ENCODE measurements around the gene CPNE6. TPM values are rescaled to one million over a fixed set of nuclear protein-coding genes. Genes with fewer than 3 reads are reported as not detected.

The CPNE6 gene
- total RNA-seq, 2 donors from 2014 or later: 0.24 TPM; not detected in 1

DNA sequence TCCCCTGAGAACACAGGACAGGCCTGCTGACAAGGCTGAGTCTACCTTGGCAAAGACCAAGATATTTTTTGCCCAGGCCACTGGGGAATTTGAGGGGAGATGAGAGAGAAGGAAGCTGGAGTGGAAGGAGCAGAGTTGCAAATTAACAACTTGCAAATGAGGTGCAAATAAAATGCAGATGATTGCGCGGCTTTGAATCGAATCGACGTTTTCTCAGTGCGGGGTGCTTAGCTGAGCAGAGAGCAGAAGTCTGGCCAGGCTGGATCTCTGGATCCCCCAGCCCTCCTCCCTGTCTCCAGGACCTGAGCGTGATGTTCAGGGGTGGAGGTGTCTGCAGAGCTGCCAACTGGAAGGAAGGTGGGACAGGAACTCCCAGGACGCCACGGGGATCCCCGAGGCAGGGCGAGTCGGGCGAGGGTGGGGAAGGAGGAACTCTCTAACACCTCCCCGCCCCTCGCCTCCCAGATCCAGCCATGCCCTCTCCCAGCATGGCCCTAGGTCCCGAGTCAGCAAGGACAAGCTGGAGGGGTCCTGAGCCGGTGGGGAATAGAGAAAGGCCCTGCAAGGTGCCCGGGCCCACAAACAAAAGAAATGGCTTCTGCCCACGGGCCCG lies 20.1 kb upstream of the CPNE6 start:
- Histone ChIP-seq H3K4me3 (peak overlapping the region; percentile 63 to 67), H3K9me3 (no peaks in the 10 kb centered on the region), H3K27ac (peak overlapping the region; percentile 57 to 64), H3K4me1 (peaks cover 0 to 10% of the 10 kb centered on the region in 2 donors), H3K36me3 (no peaks in the 10 kb centered on the region), H3K27me3 (no peaks in the 10 kb centered on the region)
- TF ChIP-seq, protein P1, sequence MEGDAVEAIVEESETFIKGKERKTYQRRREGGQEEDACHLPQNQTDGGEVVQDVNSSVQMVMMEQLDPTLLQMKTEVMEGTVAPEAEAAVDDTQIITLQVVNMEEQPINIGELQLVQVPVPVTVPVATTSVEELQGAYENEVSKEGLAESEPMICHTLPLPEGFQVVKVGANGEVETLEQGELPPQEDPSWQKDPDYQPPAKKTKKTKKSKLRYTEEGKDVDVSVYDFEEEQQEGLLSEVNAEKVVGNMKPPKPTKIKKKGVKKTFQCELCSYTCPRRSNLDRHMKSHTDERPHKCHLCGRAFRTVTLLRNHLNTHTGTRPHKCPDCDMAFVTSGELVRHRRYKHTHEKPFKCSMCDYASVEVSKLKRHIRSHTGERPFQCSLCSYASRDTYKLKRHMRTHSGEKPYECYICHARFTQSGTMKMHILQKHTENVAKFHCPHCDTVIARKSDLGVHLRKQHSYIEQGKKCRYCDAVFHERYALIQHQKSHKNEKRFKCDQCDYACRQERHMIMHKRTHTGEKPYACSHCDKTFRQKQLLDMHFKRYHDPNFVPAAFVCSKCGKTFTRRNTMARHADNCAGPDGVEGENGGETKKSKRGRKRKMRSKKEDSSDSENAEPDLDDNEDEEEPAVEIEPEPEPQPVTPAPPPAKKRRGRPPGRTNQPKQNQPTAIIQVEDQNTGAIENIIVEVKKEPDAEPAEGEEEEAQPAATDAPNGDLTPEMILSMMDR (IDR thresholded peaks at IDR 0.05): no peak
- no peak for DNase-seq (ENCODE audit: low spot score)

DNA sequence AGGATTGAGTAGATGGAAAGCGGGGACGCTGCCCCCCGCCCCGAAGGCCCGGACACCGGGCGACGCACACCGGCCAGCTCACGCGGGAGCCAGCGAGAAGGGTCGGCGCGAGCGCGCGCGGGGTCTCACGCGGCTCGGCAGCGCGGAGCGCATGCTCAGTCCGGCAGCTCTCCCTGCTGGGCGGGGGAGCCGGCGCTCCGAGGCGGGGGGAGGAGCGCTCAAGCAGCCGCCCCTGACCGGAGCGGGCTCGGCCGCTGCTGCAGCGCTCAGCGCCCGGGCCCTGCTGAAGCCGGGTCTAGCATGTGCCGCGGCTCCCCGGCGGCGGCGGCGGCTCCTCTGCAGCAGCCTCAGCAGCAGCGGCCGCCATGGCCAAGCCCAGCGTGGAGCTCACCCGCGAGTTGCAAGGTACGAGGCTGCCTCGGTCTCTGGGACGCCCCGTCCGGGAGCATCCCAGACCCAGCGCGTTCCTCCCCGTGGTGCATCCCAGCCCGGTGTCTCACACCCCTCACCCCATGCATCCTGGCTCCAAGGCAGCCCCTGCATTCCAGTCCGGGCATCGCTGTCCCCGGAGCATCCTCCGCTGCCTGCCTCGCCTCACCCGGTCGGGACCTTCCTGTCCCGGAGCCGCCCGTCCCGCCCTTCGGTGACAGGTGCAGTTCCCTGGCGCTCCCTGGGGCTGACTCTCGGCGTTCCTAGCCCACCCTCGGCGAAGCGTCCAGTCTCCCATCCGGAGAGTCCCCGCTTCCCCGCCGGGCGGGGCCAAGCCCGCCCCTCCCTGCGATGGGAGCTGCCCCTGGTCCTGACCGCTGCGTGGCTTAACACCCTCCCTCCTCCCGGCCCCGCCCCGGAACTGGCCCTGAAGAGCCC lies 19.3 kb upstream of the CPNE6 start, which contains the start of gene CARMIL3:
TSS of gene CARMIL3 (plus strand) at position 221 of the 867 bp plus-strand sequence. CDS start at position 366, 145 bp downstream.
- TF ChIP-seq, protein P1 (IDR thresholded peaks at IDR 0.05): peak in 1 of 2 donors; percentile 12
- no peaks in the 10 kb centered on the region for H3K9me3 ChIP-seq
- peak within 1 kb of the TSS; percentile 57 to 64 for H3K27ac ChIP-seq
- peaks cover 0 to 10% of the 10 kb centered on the region in 2 donors for H3K4me1 ChIP-seq
- H3K36me3 ChIP-seq: no peaks in the 10 kb centered on the region
- peak within 1 kb of the TSS; percentile 63 to 67 for H3K4me3 ChIP-seq
- DNase-seq (ENCODE audit: low spot score): no peak
- no peaks in the 10 kb centered on the region for H3K27me3 ChIP-seq

DNA sequence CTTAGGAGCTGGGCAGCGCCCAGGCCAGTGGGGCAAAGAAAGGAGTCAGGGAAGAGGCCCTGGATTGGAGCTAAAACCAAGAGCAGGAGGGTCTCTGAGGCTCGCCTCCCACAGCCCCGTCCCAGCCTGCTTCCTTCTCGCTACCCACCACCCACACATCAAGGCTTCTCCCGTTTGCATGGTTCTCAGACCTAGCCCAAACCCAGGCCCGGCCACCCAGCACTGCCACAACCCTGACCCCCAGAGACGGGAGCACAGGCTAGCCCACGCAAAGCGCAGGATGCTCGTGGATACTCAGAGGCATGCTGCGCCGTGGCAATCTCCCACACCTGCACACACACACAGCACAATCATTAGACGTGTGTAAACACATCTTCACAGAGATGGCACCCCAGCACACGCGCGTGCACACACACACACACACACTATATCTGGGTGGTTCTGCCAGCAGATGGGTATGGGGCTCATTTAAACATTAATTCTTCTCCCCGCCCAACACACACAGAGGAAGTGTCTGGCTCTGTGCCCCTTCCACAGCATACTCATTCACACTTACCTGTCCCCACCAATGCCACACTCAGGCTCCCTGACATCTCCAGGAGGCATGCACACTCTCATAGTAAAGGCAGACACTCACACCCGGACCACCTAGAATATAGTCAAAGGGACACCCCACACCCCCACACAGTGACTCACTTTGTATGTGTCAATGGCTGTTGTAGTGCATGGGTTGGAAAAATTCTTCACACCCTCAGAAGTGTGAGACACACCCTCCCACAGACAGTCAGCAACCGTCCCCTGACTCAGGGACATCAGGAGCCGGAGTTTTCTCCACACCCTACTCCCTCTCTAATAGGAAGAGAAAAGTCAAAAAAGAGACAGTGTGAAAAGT lies 18.5 kb upstream of the CPNE6 start:
- Histone ChIP-seq H3K4me1 (peaks cover 0 to 10% of the 10 kb centered on the region in 2 donors), H3K9me3 (no peaks in the 10 kb centered on the region), H3K27ac (no peak overlapping the region), H3K27me3 (no peaks in the 10 kb centered on the region), H3K36me3 (no peaks in the 10 kb centered on the region), H3K4me3 (peak overlapping the region in 1 of 2 donors; percentile 67)
- TF ChIP-seq, protein P1 (IDR thresholded peaks at IDR 0.05): no peak
- no peak for DNase-seq (ENCODE audit: low spot score)

DNA sequence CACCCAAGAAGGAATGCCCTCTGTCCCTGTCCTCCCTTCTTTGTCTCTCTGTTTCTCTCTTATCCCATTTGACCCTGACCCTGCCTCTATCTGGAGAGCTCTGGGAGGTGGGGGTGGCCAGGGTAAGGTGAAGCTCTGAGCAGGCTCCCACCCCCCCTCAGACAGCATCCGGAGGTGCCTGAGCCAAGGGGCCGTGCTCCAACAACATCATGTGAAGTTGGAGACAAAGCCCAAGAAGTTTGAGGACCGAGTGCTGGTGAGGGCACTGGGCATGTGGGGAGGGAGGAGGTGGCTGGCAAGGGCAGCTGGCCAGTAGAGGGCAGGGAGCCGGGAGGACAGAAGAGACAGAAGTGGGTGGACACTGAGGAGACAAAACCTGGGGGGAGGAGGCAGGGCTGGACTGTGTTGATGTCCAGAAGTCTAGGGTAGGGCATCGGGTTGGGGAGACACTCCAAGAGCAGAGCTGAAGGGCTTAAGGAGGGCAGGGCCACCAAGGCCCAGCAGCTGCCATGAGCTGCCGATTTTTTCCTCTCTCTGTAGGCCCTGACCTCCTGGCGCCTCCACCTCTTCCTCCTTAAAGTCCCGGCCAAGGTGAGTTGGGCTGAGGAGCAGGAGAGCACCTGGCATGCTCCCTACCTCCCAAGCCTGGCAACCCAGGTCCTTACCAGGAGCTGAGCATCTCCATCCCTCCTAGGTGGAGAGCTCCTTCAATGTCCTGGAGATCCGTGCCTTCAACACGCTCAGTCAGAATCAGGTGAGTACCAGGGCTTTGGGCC lies 17.6 kb upstream of the CPNE6 start:
- Histone ChIP-seq H3K4me1 (peaks cover 0 to 10% of the 10 kb centered on the region in 2 donors), H3K36me3 (no peaks in the 10 kb centered on the region), H3K27ac (no peak overlapping the region), H3K27me3 (no peaks in the 10 kb centered on the region), H3K9me3 (no peaks in the 10 kb centered on the region), H3K4me3 (no peak overlapping the region)
- DNase-seq (ENCODE audit: low spot score): no peak
- TF ChIP-seq, protein P1 (IDR thresholded peaks at IDR 0.05): no peak

DNA sequence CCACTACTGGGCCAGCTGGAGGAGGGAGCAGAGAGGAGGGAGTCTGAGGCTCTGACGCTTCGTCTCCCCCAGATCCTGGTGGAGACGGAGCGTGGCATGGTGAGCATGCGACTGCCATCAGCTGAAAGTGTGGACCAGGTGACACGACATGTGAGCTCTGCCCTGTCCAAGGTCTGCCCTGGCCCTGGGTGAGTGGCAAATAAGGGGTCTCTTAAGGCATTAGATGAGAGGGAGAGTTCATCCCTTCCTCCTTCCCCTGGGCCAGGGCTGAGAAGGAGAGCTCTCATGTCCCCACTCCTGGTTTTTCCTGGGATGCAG lies 17.1 kb upstream of the CPNE6 start:
- H3K27ac ChIP-seq: no peak overlapping the region
- H3K4me3 ChIP-seq: no peak overlapping the region
- TF ChIP-seq, protein P1 (IDR thresholded peaks at IDR 0.05): no peak
- H3K4me1 ChIP-seq: peaks cover 0 to 10% of the 10 kb centered on the region in 2 donors
- H3K27me3 ChIP-seq: no peaks in the 10 kb centered on the region
- no peaks in the 10 kb centered on the region for H3K9me3 ChIP-seq
- DNase-seq (ENCODE audit: low spot score): no peak
- H3K36me3 ChIP-seq: no peaks in the 10 kb centered on the region
